T-cell (primary cell): ENCODE results near the gene AKR1D1. TPM values are rescaled to one million over a fixed set of nuclear protein-coding genes. Genes with fewer than 3 reads are reported as not detected.
"Not testable (repeated sequence)": the region's sequence is repeated elsewhere in the genome, so short reads cannot be mapped to it uniquely, and the experiment has no call there.

Experiments used
- ATAC-seq, 4 experiments: fragments of 200-7000 bp in 3 of 4; fragments of 150-1000 bp in 1 of 4; cut with Tn5 transposase; replicated peaks in 1 of 4; 1 replicate in 3 of 4; 2 replicates in 1 of 4; pipeline ENCODE4 v1.10.0; 2021; ENCODE audit warnings: moderate library complexity in 3 of 4, mild to moderate bottlenecking in 2 of 4, moderate number of reproducible peaks in 1 of 4
- CTCF ChIA-PET, 2 donors: fragments of 300-600 bp; sonication (Branson Sonifier 250); formaldehyde crosslinking; loops; one replicate each; lab custom pipeline; 2022; ENCODE audit warnings: antibody characterized with exemption in 2 of 2; lab: Charles Lee
- POLR2A ChIA-PET, 2 donors: fragments of 300-600 bp; sonication (Branson Sonifier 250); formaldehyde crosslinking; loops; one replicate each; lab custom pipeline; 2022; ENCODE audit warnings: antibody characterized with exemption in 2 of 2; lab: Charles Lee
- DNase-seq, 35 experiments: peaks; one replicate each; pipeline versions ENCODE4 v3.0.0 to v3.0.0-alpha.2; 2013 to 2023
- H3K27ac ChIP-seq: one replicate; pipeline ENCODE4 v1.5.1; 2013; ENCODE audit warnings: low read length
- H3K27me3 ChIP-seq, 2 experiments: replicated peaks in 1 of 2; 1 replicate in 1 of 2; 2 replicates in 1 of 2; pipeline versions ENCODE4 v1.6.1 to v1.7.0; 2013; ENCODE audit warnings: low read length in 1 of 2, mixed read lengths in 1 of 2; ENCODE audit not compliant: control insufficient read depth in 2 of 2, insufficient read depth in 2 of 2; ENCODE audit errors: extremely low read depth in 1 of 2
- H3K36me3 ChIP-seq, 2 donors: 1 replicate in 1 of 2; 2 replicates in 1 of 2; pipeline versions ENCODE4 v1.6.1 to v1.7.0; 2013; ENCODE audit warnings: low read length in 1 of 2; ENCODE audit not compliant: control insufficient read depth in 2 of 2, insufficient read depth in 1 of 2; ENCODE audit errors: extremely low read depth in 1 of 2
- H3K4me1 ChIP-seq, 2 experiments: 1 replicate in 1 of 2; 2 replicates in 1 of 2; pipeline versions ENCODE4 v1.6.1 to v1.7.0; 2013; ENCODE audit warnings: low read length in 2 of 2, mixed read lengths in 1 of 2; ENCODE audit not compliant: insufficient read depth in 2 of 2, control insufficient read depth in 1 of 2; ENCODE audit errors: extremely low read depth in 1 of 2
- H3K4me3 ChIP-seq, 2 donors: 1 replicate in 1 of 2; 2 replicates in 1 of 2; pipeline versions ENCODE4 v1.5.1 to v1.7.0; 2013; ENCODE audit warnings: mild to moderate bottlenecking in 2 of 2, low read length in 1 of 2, moderate library complexity in 1 of 2; ENCODE audit not compliant: control insufficient read depth in 1 of 2; ENCODE audit errors: extremely low read depth in 1 of 2
- H3K9me3 ChIP-seq: 2 replicates; pipeline ENCODE4 v1.7.0; 2013
- H3K27ac Mint-ChIP-seq, 2 donors: one replicate each; pipeline ENCODE4 v1.8.0; 2020 to 2021; ENCODE audit warnings: mild to moderate bottlenecking in 2 of 2, mixed read lengths in 2 of 2
- H3K27me3 Mint-ChIP-seq, 2 donors: one replicate each; pipeline ENCODE4 v1.8.0; 2021 to 2022; ENCODE audit warnings: mixed read lengths in 2 of 2
- H3K36me3 Mint-ChIP-seq: one replicate; pipeline ENCODE4 v1.8.0; 2021; ENCODE audit warnings: mixed read lengths
- H3K4me1 Mint-ChIP-seq, 3 donors: one replicate each; pipeline ENCODE4 v1.8.0; 2020 to 2022; ENCODE audit warnings: mixed read lengths in 3 of 3, mild to moderate bottlenecking in 1 of 3
- H3K4me3 Mint-ChIP-seq, 3 donors: one replicate each; pipeline ENCODE4 v1.8.0; 2020 to 2022; ENCODE audit warnings: mild to moderate bottlenecking in 3 of 3, mixed read lengths in 3 of 3, moderate library complexity in 3 of 3
- H3K9me3 Mint-ChIP-seq, 3 donors: one replicate each; pipeline ENCODE4 v1.8.0; 2020 to 2022; ENCODE audit warnings: mixed read lengths in 3 of 3
- WGBS: methylation state at CpG from one replicate; pipeline ENCODE4 v1.1.5; 2013; ENCODE audit warnings: missing lambda C conversion rate; ENCODE audit not compliant: insufficient coverage; 5-methylcytosine and 5-hydroxymethylcytosine counted together
- total RNA-seq, 35 experiments: library from RNA in 6 of 35; stranded (reverse) in 6 of 35; fragments of 120-200 nt in 1 of 35; gene quantifications; one replicate each; pipeline versions ENCODE4 v1.2.1 to v1.2.4 and lab custom pipeline; 2013 to 2026

AKR1D1 gene
- total RNA-seq, 5 donors from 2014 or later (not counting 1 experiment from before 2014, with no cell fraction given) = 0.20 TPM; not detected in 4

- H3K4me1 Mint-ChIP-seq = no peaks in the 10 kb centered on the region
- Histone ChIP-seq H3K27me3 (peaks cover 0 to 2% of the 10 kb centered on the region in 2 experiments), H3K27ac (no peak overlapping the region), H3K36me3 (no peaks in the 10 kb centered on the region), H3K4me1 (no peaks in the 10 kb centered on the region), H3K4me3 (no peak overlapping the region), H3K9me3 (no peaks in the 10 kb centered on the region)
- H3K27ac Mint-ChIP-seq = no peak overlapping the region
- peaks cover 3% of the 10 kb centered on the region for H3K36me3 Mint-ChIP-seq
- CTCF ChIA-PET = interaction anchor here (0.6 kb wide), 2 partner anchors 27 to 131 kb away, joined by 3 read pairs; no protein-coding TSS in a partner anchor
- POLR2A ChIA-PET = no interaction called here
- H3K27me3 Mint-ChIP-seq = peaks cover 9 to 15% of the 10 kb centered on the region in 2 donors
- DNase-seq = no peak
- H3K9me3 Mint-ChIP-seq = peaks cover 3 to 10% (median 4%) of the 10 kb centered on the region in 3 donors
- ATAC-seq = no peak
- no peak overlapping the region for H3K4me3 Mint-ChIP-seq
- WGBS = 80% methylated on average over 1 of the region's 3 CpGs
These were observed 43.5 kb upstream of the AKR1D1 start for GRCh38 chr7:138032770-138033169.

DNA sequence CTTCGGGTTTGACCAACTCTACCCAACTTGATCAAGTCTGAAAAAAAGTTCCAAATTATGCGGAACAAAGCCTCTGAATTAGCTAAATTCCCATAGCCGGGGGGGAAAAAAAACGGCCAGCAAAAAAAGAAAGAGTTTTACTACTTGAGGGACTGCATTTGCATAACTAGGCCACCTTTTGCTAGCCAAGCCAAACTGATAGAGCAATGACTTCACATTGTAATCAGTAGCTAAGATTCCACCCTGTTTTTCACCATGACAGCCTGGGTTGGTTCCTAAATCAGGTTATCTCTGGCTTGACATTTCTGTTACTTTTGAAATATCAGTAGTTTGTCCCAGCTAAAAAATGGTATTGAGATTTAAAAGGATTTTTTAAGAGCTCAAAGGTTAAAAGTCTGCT, 43.0 kb upstream of the AKR1D1 start:
- ChIA-PET CTCF (interaction anchor here in 1 of 2 donors (0.6 kb wide), 1 partner anchor 27 kb away, joined by 3 read pairs; no protein-coding TSS in a partner anchor), POLR2A (interaction anchor here in 1 of 2 donors (0.6 kb wide), 1 partner anchor 683 kb away, joined by 10 read pairs; no protein-coding TSS in a partner anchor)
- H3K9me3 Mint-ChIP-seq = peaks cover 3 to 10% (median 4%) of the 10 kb centered on the region in 3 donors
- WGBS = 81% methylated on average over 3 of the region's 4 CpGs
- no peak overlapping the region for H3K27ac Mint-ChIP-seq
- H3K27me3 ChIP-seq = peaks cover 0 to 2% of the 10 kb centered on the region in 2 experiments
- peaks cover 3% of the 10 kb centered on the region for H3K36me3 Mint-ChIP-seq
- H3K4me3 ChIP-seq = no peak overlapping the region
- H3K27ac ChIP-seq = no peak overlapping the region
- no peak overlapping the region for H3K4me3 Mint-ChIP-seq
- no peak for ATAC-seq
- no peaks in the 10 kb centered on the region for H3K36me3 ChIP-seq
- H3K4me1 Mint-ChIP-seq = no peaks in the 10 kb centered on the region
- H3K4me1 ChIP-seq = no peaks in the 10 kb centered on the region
- no peak for DNase-seq
- H3K9me3 ChIP-seq = no peaks in the 10 kb centered on the region
- H3K27me3 Mint-ChIP-seq = peaks cover 9 to 12% of the 10 kb centered on the region in 2 donors

- Mint-ChIP-seq H3K27ac (no peak overlapping the region), H3K4me3 (no peak overlapping the region), H3K9me3 (peaks cover 3 to 10% (median 4%) of the 10 kb centered on the region in 3 donors), H3K36me3 (peaks cover 6% of the 10 kb centered on the region), H3K4me1 (no peaks in the 10 kb centered on the region), H3K27me3 (peaks cover 23 to 26% of the 10 kb centered on the region in 2 donors)
- H3K27ac ChIP-seq = no peak overlapping the region
- POLR2A ChIA-PET = no interaction called here
- DNase-seq (no peak), ATAC-seq (no peak)
- no peak overlapping the region for H3K4me3 ChIP-seq
- CTCF ChIA-PET = no interaction called here
- H3K27me3 ChIP-seq = peaks cover 0 to 2% of the 10 kb centered on the region in 2 experiments
- WGBS = no CpG with 5 or more reads among the region's 2 CpGs
- no peaks in the 10 kb centered on the region for H3K4me1 ChIP-seq
- no peaks in the 10 kb centered on the region for H3K36me3 ChIP-seq
- no peaks in the 10 kb centered on the region for H3K9me3 ChIP-seq
These were observed 40.1 kb upstream of the AKR1D1 start for GRCh38 chr7:138036135-138036534.

GRCh38 chr7:138040063-138040462, 36.2 kb upstream of the AKR1D1 start:
- CTCF ChIA-PET, H3K27ac Mint-ChIP-seq, ATAC-seq, H3K4me1 ChIP-seq, DNase-seq, H3K4me3 Mint-ChIP-seq, H3K27me3 ChIP-seq, H3K36me3 Mint-ChIP-seq, H3K9me3 Mint-ChIP-seq, H3K4me3 ChIP-seq, H3K27ac ChIP-seq, H3K36me3 ChIP-seq, H3K9me3 ChIP-seq, POLR2A ChIA-PET, H3K4me1 Mint-ChIP-seq: not testable (repeated sequence)
- peaks cover 21 to 29% of the 10 kb centered on the region in 2 donors for H3K27me3 Mint-ChIP-seq
- WGBS = no CpG with 5 or more reads among the region's 1 CpG

DNA sequence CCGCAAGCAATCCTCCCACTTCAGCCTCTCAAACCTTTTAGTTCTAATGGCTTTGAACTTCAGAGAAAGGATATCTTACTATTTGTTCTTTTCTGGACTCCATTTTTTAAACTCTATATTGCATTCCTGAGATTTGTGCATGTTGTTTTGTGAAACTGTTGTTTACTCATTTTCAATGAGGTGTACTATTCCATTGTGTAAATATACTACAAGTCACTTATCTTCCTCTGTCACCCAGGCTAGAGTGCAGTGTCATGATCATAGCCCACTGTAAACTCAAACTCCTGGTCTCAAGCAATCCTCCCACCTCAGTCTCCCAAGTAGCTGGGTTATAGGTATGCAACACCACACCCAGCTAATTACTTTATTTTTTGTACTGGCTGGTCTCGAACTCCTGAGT, 31.4 kb upstream of the AKR1D1 start:
- ATAC-seq = no peak
- H3K4me1 Mint-ChIP-seq = no peaks in the 10 kb centered on the region
- no CpG with 5 or more reads among the region's 2 CpGs for WGBS

GRCh38 chr7:138047907-138048306, 28.4 kb upstream of the AKR1D1 start:
- peaks cover 0 to 2% of the 10 kb centered on the region in 2 experiments for H3K27me3 ChIP-seq
- WGBS = no CpG with 5 or more reads among the region's 3 CpGs
- POLR2A ChIA-PET = no interaction called here
- H3K36me3 Mint-ChIP-seq = no peaks in the 10 kb centered on the region
- H3K27ac ChIP-seq = no peak overlapping the region
- H3K4me1 Mint-ChIP-seq = no peaks in the 10 kb centered on the region
- H3K4me1 ChIP-seq = no peaks in the 10 kb centered on the region
- DNase-seq (no peak), ATAC-seq (no peak)
- no peak overlapping the region for H3K27ac Mint-ChIP-seq
- H3K36me3 ChIP-seq = no peaks in the 10 kb centered on the region
- H3K27me3 Mint-ChIP-seq = peaks cover 13 to 14% of the 10 kb centered on the region in 2 donors
- H3K4me3 ChIP-seq = no peak overlapping the region
- peaks cover 2 to 11% (median 4%) of the 10 kb centered on the region in 3 donors for H3K9me3 Mint-ChIP-seq
- CTCF ChIA-PET = no interaction called here
- no peak overlapping the region for H3K4me3 Mint-ChIP-seq
- H3K9me3 ChIP-seq = no peaks in the 10 kb centered on the region

More for the DNA sequence above, 31.4 kb upstream of the AKR1D1 start:
- no peak overlapping the region for H3K27ac ChIP-seq
- no peak overlapping the region for H3K4me3 ChIP-seq
- no peaks in the 10 kb centered on the region for H3K9me3 ChIP-seq
- no peaks in the 10 kb centered on the region for H3K36me3 ChIP-seq
- Mint-ChIP-seq H3K27me3 (peaks cover 18 to 21% of the 10 kb centered on the region in 2 donors), H3K4me3 (no peak overlapping the region), H3K9me3 (no peaks in the 10 kb centered on the region), H3K27ac (no peak overlapping the region), H3K36me3 (no peaks in the 10 kb centered on the region)
- ChIA-PET CTCF (interaction anchor here in 1 of 2 donors (0.6 kb wide), 1 partner anchor 39 kb away, joined by 3 read pairs; no protein-coding TSS in a partner anchor), POLR2A (no interaction called here)
- DNase-seq = no peak
- H3K4me1 ChIP-seq = no peaks in the 10 kb centered on the region
- no peaks in the 10 kb centered on the region for H3K27me3 ChIP-seq
